ENCODE measurements around the gene PSENEN.

DNA sequence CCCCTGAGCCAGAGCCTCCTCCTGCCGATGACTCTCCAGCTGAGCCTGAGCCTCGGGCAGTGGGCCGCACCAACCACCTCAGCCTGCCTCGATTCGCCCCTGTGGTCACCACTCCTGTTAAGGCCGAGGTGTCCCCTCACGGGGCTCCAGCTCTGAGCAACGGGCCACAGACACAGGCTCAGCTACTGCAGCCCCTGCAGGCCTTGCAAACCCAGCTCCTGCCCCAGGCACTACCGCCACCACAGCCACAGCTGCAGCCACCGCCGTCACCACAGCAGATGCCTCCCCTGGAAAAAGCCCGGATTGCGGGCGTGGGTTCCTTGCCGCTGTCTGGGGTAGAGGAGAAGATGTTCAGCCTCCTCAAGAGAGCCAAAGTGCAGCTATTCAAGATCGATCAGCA, 24.1 kb upstream of the PSENEN start:
- TF ChIP-seq, protein P1, sequence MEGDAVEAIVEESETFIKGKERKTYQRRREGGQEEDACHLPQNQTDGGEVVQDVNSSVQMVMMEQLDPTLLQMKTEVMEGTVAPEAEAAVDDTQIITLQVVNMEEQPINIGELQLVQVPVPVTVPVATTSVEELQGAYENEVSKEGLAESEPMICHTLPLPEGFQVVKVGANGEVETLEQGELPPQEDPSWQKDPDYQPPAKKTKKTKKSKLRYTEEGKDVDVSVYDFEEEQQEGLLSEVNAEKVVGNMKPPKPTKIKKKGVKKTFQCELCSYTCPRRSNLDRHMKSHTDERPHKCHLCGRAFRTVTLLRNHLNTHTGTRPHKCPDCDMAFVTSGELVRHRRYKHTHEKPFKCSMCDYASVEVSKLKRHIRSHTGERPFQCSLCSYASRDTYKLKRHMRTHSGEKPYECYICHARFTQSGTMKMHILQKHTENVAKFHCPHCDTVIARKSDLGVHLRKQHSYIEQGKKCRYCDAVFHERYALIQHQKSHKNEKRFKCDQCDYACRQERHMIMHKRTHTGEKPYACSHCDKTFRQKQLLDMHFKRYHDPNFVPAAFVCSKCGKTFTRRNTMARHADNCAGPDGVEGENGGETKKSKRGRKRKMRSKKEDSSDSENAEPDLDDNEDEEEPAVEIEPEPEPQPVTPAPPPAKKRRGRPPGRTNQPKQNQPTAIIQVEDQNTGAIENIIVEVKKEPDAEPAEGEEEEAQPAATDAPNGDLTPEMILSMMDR (conservative IDR thresholded peaks at IDR 0.05; ENCODE audit: low read length), result no peak
- no peak for TF ChIP-seq EZH2phosphoT487 (IDR thresholded peaks at IDR 0.05; ENCODE audit: borderline replicate concordance)

Measured in Loucy (cell line).